ENCODE results near the gene KLF7.

KLF7 gene

GRCh38 chr2:207166349-207167098 is 776 bp upstream of the KLF7 start:
- Histone ChIP-seq H3F3A (ENCODE audit: insufficient read depth) (no peaks in the 10 kb centered on the region), H3K9me3 (ENCODE audit: insufficient read depth, low read length) (no peaks in the 10 kb centered on the region), H4K20me1 (ENCODE audit: low read depth, low read length) (no peaks in the 10 kb centered on the region), H3K27ac (ENCODE audit: low read depth, low read length) (no peak overlapping the region), H3K36me3 (ENCODE audit: low read length) (no peaks in the 10 kb centered on the region), H3K4me2 (ENCODE audit: low read depth, low read length, poor library complexity, severe bottlenecking) (no peak overlapping the region), H3K27me3 (ENCODE audit: low read length) (no peaks in the 10 kb centered on the region), H2AFZ (ENCODE audit: low read depth, low read length, severe bottlenecking) (no peak overlapping the region), H3K79me2 (ENCODE audit: insufficient read depth, low read length) (no peaks in the 10 kb centered on the region), H3K9me2 (replicated peaks; ENCODE audit: insufficient read depth, low read length) (no peaks in the 10 kb centered on the region), H3K4me3 (ENCODE audit: insufficient read depth, low read length, poor library complexity, severe bottlenecking) (no peak overlapping the region), H3K9ac (ENCODE audit: low read length) (no peak overlapping the region)
- TF ChIP-seq EZH2phosphoT487 (conservative IDR thresholded peaks at IDR 0.05; ENCODE audit: low read length): no peak
- TF ChIP-seq, protein P1, sequence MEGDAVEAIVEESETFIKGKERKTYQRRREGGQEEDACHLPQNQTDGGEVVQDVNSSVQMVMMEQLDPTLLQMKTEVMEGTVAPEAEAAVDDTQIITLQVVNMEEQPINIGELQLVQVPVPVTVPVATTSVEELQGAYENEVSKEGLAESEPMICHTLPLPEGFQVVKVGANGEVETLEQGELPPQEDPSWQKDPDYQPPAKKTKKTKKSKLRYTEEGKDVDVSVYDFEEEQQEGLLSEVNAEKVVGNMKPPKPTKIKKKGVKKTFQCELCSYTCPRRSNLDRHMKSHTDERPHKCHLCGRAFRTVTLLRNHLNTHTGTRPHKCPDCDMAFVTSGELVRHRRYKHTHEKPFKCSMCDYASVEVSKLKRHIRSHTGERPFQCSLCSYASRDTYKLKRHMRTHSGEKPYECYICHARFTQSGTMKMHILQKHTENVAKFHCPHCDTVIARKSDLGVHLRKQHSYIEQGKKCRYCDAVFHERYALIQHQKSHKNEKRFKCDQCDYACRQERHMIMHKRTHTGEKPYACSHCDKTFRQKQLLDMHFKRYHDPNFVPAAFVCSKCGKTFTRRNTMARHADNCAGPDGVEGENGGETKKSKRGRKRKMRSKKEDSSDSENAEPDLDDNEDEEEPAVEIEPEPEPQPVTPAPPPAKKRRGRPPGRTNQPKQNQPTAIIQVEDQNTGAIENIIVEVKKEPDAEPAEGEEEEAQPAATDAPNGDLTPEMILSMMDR (IDR thresholded peaks at IDR 0.05; ENCODE audit: insufficient read depth, low read length, poor library complexity, severe bottlenecking): no peak

GRCh38 chr2:207166039-207166348 is 246 bp upstream of the KLF7 start:
- Histone ChIP-seq H3K9ac (ENCODE audit: low read length) (no peak overlapping the region), H3K4me3 (ENCODE audit: insufficient read depth, low read length, poor library complexity, severe bottlenecking) (no peak overlapping the region), H3F3A (ENCODE audit: insufficient read depth) (no peaks in the 10 kb centered on the region), H3K27me3 (ENCODE audit: low read length) (no peaks in the 10 kb centered on the region), H3K9me3 (ENCODE audit: insufficient read depth, low read length) (no peaks in the 10 kb centered on the region), H2AFZ (ENCODE audit: low read depth, low read length, severe bottlenecking) (no peak overlapping the region), H3K36me3 (ENCODE audit: low read length) (no peaks in the 10 kb centered on the region), H3K4me2 (ENCODE audit: low read depth, low read length, poor library complexity, severe bottlenecking) (no peak overlapping the region), H3K27ac (ENCODE audit: low read depth, low read length) (no peak overlapping the region), H4K20me1 (ENCODE audit: low read depth, low read length) (no peaks in the 10 kb centered on the region), H3K79me2 (ENCODE audit: insufficient read depth, low read length) (no peaks in the 10 kb centered on the region), H3K9me2 (replicated peaks; ENCODE audit: insufficient read depth, low read length) (no peaks in the 10 kb centered on the region)
- TF ChIP-seq, protein P1 (IDR thresholded peaks at IDR 0.05; ENCODE audit: insufficient read depth, low read length, poor library complexity, severe bottlenecking): no peak
- no peak for TF ChIP-seq EZH2phosphoT487 (conservative IDR thresholded peaks at IDR 0.05; ENCODE audit: low read length)

GRCh38 chr2:207164006-207164831 is 1.5 kb downstream of the KLF7 start:
- Histone ChIP-seq H3K9me3 (ENCODE audit: insufficient read depth, low read length) (no peaks in the 10 kb centered on the region), H3K4me2 (ENCODE audit: low read depth, low read length, poor library complexity, severe bottlenecking) (no peak overlapping the region), H3K9ac (ENCODE audit: low read length) (no peak overlapping the region), H3K79me2 (ENCODE audit: insufficient read depth, low read length) (no peaks in the 10 kb centered on the region), H3K4me3 (ENCODE audit: insufficient read depth, low read length, poor library complexity, severe bottlenecking) (no peak overlapping the region), H3F3A (ENCODE audit: insufficient read depth) (no peaks in the 10 kb centered on the region), H3K27me3 (ENCODE audit: low read length) (no peaks in the 10 kb centered on the region), H3K36me3 (ENCODE audit: low read length) (no peaks in the 10 kb centered on the region), H2AFZ (ENCODE audit: low read depth, low read length, severe bottlenecking) (no peak overlapping the region), H3K9me2 (replicated peaks; ENCODE audit: insufficient read depth, low read length) (no peaks in the 10 kb centered on the region), H3K27ac (ENCODE audit: low read depth, low read length) (no peak overlapping the region), H4K20me1 (ENCODE audit: low read depth, low read length) (no peaks in the 10 kb centered on the region)
- TF ChIP-seq, protein P1 (IDR thresholded peaks at IDR 0.05; ENCODE audit: insufficient read depth, low read length, poor library complexity, severe bottlenecking): no peak
- TF ChIP-seq EZH2phosphoT487 (conservative IDR thresholded peaks at IDR 0.05; ENCODE audit: low read length): no peak
